Femur (tissue), 1 donor: ENCODE results near the gene CTBP1.

Source experiments
- DNase-seq: peaks from one replicate; pipeline ENCODE4 v3.0.0-alpha.2; 2017

CTBP1 gene

GRCh38 chr4:1236103-1236641, 12.8 kb downstream of the CTBP1 start:
- peak; percentile 18 for DNase-seq

GRCh38 chr4:1235381-1236102, 13.4 kb downstream of the CTBP1 start:
- DNase-seq = peak; percentile 11

- DNase-seq = peak; percentile 22
These were observed 14.1 kb downstream of the CTBP1 start for GRCh38 chr4:1234811-1235292.

GRCh38 chr4:1234309-1234695, 14.6 kb downstream of the CTBP1 start:
- peak; percentile 53 for DNase-seq

GRCh38 chr4:1233641-1234308, 15.2 kb downstream of the CTBP1 start:
- DNase-seq = peak; percentile 66

- peak; percentile 79 for DNase-seq
These were observed 16.0 kb downstream of the CTBP1 start for GRCh38 chr4:1232661-1233621.

GRCh38 chr4:1231637-1232360, 17.1 kb downstream of the CTBP1 start:
- no peak for DNase-seq

GRCh38 chr4:1230971-1231636, 17.8 kb downstream of the CTBP1 start:
- DNase-seq = no peak

GRCh38 chr4:1230316-1230715, 18.6 kb downstream of the CTBP1 start:
- no peak for DNase-seq

GRCh38 chr4:1229117-1229849, 19.6 kb downstream of the CTBP1 start:
- DNase-seq = no peak

- DNase-seq = no peak
These were observed 21.1 kb downstream of the CTBP1 start for GRCh38 chr4:1227816-1228215.

GRCh38 chr4:1226598-1226997, 22.3 kb downstream of the CTBP1 start:
- DNase-seq = no peak

- DNase-seq = no peak
These were observed 22.8 kb downstream of the CTBP1 start for GRCh38 chr4:1226144-1226481.

- DNase-seq = no peak
These were observed 23.4 kb downstream of the CTBP1 start for GRCh38 chr4:1225272-1226143.

GRCh38 chr4:1223841-1224809, 24.8 kb downstream of the CTBP1 start:
- DNase-seq = no peak

- DNase-seq = no peak
These were observed 25.8 kb downstream of the CTBP1 start for GRCh38 chr4:1222938-1223690.

GRCh38 chr4:1222036-1222789, 26.7 kb downstream of the CTBP1 start:
- DNase-seq = no peak
